Neutrophil (primary cell): ENCODE results near the gene HOXB9.

ENCODE experiments used
- H3K27ac ChIP-seq: fragments of 200-600 bp; sonication (generic); 2 replicates; pipeline ENCODE4 v1.5.1; 2016; ENCODE audit warnings: mild to moderate bottlenecking, moderate library complexity
- H3K27me3 ChIP-seq: fragments of 200-600 bp; sonication (generic); 2 replicates; pipeline ENCODE4 v1.6.0; 2016; ENCODE audit warnings: mild to moderate bottlenecking
- H3K36me3 ChIP-seq: fragments of 200-600 bp; sonication (generic); 2 replicates; pipeline ENCODE4 v1.5.1; 2017
- H3K4me1 ChIP-seq, 2 experiments: fragments of 200-600 bp in 1 of 2; sonication (generic) in 1 of 2; 1 replicate in 1 of 2; 2 replicates in 1 of 2; pipeline versions ENCODE4 v1.5.1 to v1.6.1; 2013 to 2016; ENCODE audit warnings: low read depth in 1 of 2, low read length in 1 of 2, mild to moderate bottlenecking in 1 of 2, moderate library complexity in 1 of 2; ENCODE audit not compliant: control insufficient read depth in 1 of 2, insufficient read depth in 1 of 2
- H3K4me3 ChIP-seq, 2 experiments: fragments of 200-600 bp in 1 of 2; sonication (generic) in 1 of 2; 1 replicate in 1 of 2; 2 replicates in 1 of 2; pipeline ENCODE4 v1.5.1; 2013 to 2016; ENCODE audit warnings: low read depth in 1 of 2, low read length in 1 of 2, mild to moderate bottlenecking in 1 of 2, moderate library complexity in 1 of 2
- H3K9me3 ChIP-seq: fragments of 200-600 bp; sonication (generic); 2 replicates; pipeline ENCODE4 v1.5.1; 2016
- CTCF ChIP-seq: fragments of 200-600 bp; sonication (generic); IDR thresholded peaks from 2 replicates; pipeline ENCODE4 v1.5.1; 2016; ENCODE audit warnings: antibody characterized with exemption

HOXB9 gene

GRCh38 chr17:48618256-48618896 lies 7.8 kb downstream of the HOXB9 start:
- no peaks in the 10 kb centered on the region for H3K9me3 ChIP-seq
- peak; percentile 89 for TF ChIP-seq CTCF
- H3K4me1 ChIP-seq = no peaks in the 10 kb centered on the region
- no peak overlapping the region for H3K27ac ChIP-seq
- no peak overlapping the region for H3K4me3 ChIP-seq
- H3K27me3 ChIP-seq = peaks cover 100% of the 10 kb centered on the region
- no peaks in the 10 kb centered on the region for H3K36me3 ChIP-seq

GRCh38 chr17:48617471-48618255 lies 8.5 kb downstream of the HOXB9 start:
- Histone ChIP-seq H3K9me3 (no peaks in the 10 kb centered on the region), H3K27me3 (peaks cover 100% of the 10 kb centered on the region), H3K36me3 (no peaks in the 10 kb centered on the region), H3K4me3 (no peak overlapping the region), H3K4me1 (no peaks in the 10 kb centered on the region), H3K27ac (no peak overlapping the region)
- TF ChIP-seq CTCF = no peak

GRCh38 chr17:48616717-48617470 lies 9.3 kb downstream of the HOXB9 start:
- H3K9me3 ChIP-seq = no peaks in the 10 kb centered on the region
- no peak overlapping the region for H3K27ac ChIP-seq
- no peak for TF ChIP-seq CTCF
- H3K36me3 ChIP-seq = no peaks in the 10 kb centered on the region
- no peak overlapping the region for H3K4me3 ChIP-seq
- peaks cover 0 to 2% of the 10 kb centered on the region in 2 experiments for H3K4me1 ChIP-seq
- peaks cover 100% of the 10 kb centered on the region for H3K27me3 ChIP-seq

- no peaks in the 10 kb centered on the region for H3K36me3 ChIP-seq
Observed at GRCh38 chr17:48615963-48616716, 10.0 kb downstream of the HOXB9 start.

More at GRCh38 chr17:48615963-48616716, 10.0 kb downstream of the HOXB9 start:
- peaks cover 100% of the 10 kb centered on the region for H3K27me3 ChIP-seq
- no peaks in the 10 kb centered on the region for H3K9me3 ChIP-seq
- no peak for TF ChIP-seq CTCF
- H3K27ac ChIP-seq = no peak overlapping the region
- H3K4me3 ChIP-seq = no peak overlapping the region
- peaks cover 2 to 10% of the 10 kb centered on the region in 2 experiments for H3K4me1 ChIP-seq
